Measurements from ENCODE around the gene CROCC2.

CROCC2 gene

DNA sequence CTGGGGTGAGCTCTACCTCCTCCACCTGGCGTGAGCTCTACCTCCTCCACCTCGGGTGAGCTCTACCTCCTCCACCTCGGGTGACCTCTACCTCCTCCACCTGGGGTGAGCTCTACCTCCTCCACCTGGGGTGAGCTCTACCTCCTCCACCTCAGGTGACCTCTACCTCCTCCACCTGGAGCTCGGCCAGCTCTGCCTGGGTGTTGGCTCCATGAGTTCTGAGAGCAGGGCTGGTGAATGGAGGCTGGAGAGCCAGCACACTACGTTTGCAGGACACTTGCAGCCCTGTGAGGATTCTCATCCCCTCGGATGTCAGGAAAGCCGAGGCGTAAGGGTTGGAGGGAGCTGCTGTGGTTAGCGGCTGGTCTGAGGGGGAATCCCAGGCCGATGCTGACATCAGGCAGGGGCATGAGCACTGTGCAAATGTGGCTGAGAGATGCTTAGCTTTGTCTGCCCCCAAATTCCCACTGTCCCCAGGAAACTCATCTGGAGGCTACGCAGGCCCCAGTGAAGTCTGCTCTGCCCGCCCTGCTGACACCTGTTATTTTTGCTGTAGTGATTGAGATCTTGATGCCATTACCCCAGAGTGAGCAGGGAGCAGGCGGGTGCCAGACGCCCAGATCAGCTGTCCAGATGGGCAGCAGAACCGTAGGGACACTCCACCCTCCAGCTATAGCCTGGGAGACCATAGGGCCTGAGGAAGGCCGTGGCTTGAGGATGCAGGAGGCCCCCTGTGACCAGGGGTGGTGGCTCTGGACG is 3.3 kb downstream of the CROCC2 start:
- no peak for DNase-seq

DNA sequence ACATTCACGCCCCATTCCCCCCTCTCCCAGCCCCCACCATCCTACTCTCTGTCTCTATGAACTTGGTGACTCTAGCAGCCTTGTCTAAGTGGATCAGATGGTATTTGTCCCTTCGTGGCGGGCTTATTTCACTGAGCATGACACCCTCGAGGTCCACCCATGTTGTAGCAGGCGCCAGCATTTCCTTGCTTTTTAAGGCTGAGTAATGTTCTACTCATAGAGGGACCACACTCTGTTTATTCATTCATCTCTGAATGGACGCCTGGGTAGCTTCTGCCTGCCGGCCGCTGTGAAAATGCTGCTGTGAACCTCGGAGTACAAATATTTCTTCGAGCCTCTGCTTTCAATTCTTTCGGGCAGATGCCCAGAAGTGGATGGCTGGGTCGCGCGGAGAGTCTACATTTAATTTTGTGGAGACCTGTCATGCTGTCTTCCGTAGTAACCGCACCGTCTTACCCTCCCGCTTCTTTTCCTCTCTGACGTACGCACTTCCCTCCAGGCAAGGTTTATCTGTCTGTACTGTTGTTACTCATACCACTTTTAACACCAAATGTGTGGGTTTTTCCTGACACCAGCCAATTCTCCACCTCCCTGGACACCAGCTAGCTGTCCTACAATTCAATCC is 5.6 kb downstream of the CROCC2 start:
- DNase-seq, result no peak

DNA sequence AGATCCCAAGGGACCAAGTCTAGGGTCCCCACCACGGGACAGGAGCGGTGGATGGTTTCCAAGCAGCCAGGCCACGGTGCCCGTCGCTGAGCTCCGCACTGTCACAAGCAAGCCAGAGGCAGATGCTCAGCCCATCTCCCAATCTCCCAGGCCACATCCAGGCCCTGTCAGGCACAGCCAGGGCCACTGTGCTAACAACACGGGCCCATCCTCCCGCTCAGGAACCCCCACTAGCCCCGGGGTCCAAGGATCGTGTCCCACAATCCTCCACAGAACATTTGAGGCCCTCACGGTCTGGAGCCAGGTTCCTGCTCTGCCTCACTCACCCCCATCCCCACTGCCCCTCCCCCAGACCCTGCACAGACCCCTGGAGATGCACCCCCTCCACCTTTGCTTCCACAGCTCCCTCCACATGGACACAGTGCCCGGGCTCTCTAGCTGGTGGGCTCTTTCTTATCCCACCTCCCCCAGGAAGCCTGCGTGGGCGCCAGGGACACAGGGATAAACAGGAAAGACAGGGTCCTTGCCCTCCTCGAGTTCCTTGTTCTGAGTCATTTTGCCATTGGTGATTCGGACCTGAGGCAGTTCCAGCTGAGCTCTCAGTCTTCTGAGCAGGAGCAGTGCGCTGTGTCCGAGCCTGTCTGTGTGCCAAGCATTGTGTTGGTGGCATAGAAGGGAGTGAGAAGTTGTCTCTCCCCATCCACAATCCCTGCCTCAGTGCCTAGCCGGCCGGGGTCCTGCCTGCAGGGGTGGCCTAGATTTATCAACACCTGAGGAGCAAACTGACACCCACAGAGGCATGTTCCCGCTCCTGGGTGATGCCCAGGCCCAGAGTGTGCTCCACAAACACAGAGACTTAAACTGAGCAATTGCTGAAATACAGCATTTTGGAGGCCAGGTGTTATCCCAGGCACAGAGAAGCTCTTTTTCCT is 7.0 kb downstream of the CROCC2 start:
- DNase-seq, result no peak

DNA sequence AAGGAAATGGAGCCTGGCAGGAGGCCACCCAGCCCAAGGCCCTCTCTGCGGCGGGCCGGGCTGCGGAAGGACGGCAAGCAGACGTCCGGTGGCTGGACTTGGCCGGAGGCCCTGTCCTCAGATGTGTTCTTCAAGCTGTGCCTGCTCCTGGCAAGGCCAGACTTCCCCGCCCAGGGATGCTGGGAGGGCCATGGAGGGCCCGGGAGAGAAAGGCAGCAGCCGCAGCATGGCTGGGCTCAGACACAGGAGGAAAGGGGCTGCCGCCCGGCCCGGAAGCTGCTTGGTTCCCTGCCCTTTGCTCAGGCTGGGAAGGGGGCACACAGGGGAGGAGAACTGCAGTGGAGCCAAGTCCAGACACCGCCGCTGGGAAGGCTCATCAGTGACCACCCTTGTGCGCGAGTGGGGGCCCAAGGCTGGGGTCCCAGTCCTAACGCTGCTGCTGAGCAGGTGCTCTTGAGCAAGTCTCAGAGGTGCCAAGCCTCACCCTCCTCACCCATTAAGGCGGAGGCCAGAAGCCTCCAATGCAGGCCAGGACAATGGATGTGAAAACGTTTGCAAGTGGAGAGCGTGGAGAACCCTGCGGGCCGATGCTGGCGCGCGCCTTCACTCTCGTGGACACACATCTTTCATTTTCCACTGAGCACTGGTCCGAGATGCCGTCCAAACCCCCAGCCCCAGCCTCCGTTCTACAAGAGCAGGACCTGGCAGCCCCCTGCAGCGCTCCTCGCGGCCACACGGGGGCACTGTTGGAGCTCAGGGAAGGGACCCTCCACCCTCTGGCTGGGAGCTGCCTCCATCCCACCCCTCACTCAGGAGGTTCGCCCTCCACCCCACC is 7.9 kb downstream of the CROCC2 start:
- DNase-seq, result peak; percentile 47 to 83

DNA sequence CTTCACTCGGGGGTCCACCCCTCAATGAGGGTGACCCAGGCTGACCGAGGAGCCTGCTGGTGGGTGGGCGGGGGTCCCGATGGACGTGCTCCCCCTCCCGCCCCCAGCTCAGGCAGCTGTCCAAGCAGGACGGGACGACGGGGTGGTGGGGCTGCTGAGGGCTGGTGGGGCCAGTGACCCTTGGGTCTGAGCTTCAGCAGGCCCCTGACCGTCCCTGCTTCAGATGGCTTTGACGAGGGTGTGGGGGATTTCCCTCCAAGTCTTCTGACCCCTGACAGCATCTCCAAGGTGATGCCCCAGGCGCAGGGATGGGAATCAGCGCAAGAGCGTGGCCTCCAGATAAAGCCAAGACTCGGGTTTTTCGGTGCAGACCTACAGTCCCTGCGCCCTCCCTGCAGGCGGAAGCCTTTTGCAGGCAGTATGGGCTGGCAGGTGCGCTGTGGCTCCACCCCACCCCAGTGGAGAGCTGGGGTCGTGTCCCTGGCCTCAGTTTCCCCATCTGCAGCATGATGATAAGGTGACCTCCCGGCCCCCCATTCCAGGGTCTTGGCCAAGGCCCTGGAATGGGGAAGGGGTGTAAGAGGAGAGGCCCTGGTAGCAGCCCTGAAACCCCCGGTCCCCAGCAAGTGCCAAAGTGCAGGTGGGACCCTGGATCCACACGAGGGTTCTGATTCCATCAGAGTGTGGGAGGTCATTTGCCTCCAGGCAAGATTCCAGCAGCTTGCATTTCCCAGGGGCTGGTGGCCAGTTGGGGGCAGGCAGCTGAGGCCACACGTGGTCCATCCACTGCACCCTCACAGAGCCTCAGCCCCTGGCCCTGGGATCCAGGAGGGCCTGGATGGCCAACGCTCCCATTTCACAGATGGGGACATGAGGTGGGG is 8.7 kb downstream of the CROCC2 start:
- DNase-seq, result no peak

DNA sequence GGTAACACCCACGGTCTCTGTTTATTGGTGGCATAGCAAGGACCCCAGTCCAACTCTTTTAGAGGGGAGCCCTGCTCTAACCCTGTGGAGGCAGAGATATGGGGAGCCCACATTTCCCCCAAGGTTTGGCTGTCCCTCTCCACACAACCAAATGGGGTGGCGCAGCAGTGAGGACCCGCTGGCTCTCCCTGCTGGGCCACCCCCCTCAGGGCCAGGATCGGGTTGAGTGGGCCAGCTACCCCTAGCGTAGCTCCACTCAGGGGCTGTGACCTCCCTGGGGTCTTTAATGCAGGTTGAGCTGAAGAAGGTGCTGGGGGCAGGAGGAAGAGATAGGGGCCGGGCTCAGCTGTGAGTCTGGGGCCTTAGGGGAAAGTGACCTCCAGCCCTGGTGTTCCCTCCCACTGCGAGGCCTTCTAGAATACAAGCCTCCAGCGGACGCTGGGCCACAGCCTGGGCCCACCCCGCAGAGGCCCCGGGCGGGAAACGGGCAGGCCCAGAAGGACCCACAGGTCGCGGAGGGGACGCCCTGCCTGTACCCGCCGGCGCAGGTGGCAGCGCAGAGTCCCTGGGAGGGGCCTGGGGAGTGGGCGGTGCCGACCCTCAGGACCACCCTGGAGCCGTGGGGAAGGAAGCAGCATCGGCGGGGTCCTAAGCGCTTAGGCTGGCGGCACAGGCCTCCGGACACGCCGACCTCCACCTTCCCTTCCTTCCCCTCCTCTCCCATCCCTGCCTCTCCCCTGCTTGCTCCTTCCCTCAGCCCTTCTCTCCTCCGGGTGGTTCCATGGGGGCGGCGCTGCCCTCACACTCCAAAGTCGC is 9.6 kb downstream of the CROCC2 start:
- DNase-seq, result peak in 1 of 2 experiments; percentile 29

DNA sequence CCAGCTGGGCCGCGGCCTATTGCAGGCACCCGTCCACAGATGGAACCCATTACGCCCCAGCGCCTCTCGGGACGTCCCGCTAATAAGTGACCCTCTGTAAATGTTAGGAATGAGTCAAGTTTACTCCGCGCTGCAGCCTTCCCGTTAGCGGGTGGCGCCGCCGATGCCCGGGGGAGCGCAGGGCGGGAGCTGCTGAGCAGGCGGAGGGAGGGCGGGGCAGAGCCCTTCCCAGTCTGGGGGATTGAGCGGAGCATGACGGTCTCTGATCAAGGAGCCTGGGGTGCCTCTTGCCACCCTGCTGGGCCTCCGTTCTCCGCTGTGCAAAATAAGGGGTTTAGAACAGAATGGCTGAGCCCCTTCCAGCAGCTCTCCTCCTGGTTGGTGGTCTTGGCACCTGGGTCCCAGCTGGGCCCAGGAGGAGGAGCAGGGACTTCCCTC is 10.5 kb downstream of the CROCC2 start:
- peak; percentile 35 to 78 for DNase-seq

DNA sequence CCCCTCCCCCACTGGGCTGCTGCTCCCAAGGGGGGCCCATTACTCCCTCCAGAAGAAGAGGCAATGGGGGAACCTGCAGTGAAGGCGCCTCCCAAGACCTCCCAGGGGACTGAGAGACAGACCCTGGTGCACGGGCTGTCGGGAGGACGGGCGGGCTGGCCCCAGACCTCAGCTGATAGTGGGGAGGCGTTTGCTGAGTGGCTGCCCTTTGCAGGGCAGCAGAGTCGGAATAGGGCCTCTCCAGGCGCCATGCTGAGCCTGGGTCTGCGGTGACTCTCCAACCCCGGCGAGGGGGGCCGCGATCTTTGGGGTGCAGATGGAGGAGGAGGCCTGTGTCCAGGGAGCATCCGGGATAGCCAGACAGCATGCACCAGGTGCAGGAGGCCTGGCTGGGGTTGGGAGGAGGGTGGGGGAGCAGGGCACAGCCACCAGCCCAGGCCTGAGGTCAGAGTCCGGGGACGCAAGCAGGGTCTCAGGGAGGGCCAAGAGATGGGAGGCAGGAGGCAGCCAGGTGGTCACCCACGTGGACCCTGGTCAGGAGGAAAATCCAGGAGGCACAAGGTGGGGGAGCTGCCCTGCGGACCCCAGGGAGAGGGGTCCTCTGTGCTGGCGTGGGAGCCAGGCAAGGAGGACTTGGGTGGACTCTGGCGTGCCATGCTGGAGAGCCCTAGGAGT is 11.0 kb downstream of the CROCC2 start:
- DNase-seq, result no peak

DNA sequence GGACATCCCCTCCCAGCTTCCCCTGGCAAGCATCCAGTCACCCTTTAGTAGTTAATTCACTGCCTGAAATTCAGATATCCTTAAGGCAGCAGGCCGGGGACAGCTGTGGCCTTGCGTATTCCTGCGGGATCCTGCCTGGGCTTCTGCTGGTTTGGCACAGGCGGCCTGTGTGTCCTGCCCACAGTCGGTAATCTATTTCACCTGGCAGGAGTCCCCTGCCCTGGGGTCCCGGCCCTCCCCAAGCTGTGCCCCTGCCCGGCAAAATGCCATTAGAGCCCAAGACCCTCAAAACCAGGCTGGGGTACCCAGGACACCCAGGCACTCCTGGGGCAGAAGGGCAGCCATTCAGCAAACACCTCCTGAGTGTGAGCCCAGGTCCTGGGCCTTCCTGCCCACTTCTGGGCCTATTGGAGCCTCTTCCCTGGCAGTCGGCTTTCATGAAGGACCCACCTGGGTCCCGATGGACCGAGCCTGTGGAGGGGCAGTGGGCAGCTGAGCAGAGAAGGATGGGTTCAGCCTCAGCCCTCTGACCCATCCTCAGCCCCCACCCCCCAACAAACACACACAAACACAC is 11.6 kb downstream of the CROCC2 start:
- DNase-seq, result no peak

DNA sequence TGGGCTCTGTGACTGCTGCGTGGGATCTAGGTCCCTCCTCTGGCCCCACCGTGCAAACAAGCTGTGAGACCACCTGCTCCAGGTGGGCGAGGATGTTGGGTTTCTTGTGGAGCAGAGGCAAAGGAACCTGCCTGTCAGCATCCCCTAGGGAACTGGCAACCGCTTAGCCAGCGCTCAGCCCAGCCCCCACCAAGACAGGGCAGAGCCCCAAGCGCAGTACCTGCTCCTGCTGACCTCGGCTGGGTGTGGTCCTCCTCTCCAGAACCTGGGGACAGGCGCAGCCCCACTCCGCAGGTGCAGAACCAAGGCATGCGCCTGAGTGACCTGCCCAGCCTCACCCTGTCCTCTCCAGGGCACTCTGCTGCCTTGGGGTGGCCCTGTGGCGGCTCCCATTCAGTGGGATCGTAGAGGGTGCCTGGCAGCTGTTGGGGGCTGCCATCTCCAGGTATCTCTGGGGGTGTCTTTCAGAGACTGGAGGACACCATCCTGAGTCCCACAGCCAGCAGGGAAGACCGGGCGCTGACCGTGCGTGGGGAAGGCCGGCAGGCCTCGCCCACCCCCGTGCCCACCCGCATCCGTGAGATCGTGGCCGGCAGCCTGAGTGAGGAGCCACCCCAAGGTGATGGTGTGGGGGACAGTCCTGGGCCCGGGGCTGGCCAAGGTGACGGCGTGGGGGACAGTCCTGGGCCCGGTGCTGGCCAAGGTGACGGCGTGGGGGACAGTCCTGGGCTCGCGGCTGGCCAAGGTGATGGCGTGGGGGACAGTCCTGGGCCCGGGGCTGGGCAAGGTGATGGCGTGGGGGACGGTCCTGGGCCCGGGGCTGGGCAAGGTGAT is 12.3 kb downstream of the CROCC2 start:
- peak in 1 of 2 experiments; percentile 44 for DNase-seq

DNA sequence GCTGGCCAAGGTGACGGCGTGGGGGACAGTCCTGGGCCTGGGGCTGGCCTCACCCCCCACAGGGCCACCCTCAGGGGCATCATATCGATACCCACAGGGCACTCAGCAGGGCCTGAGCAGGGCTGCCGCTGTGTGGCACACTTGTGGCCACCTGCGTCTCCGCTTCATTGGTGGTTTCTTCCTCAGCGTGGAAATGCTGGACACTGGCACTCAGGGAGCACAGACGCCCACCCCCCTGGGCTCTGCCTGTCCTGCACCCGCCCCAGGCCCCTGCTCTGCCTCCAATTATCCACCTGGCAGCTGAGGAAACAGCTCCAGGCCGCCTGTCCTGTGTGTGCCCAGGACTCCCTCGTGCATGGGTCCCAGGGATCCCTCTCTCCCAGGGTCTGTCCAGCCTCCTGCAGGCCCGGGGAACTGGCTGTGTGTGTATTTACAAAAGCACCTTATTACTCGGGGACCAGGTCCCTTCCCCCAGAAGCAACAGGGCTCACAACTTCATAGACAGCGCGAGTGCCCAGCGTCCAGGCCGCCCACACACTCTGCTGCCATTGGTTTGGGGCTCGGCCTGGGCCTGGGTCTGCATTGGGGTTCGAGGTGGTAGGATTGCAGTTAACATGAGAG is 13.1 kb downstream of the CROCC2 start:
- DNase-seq, result no peak

DNA sequence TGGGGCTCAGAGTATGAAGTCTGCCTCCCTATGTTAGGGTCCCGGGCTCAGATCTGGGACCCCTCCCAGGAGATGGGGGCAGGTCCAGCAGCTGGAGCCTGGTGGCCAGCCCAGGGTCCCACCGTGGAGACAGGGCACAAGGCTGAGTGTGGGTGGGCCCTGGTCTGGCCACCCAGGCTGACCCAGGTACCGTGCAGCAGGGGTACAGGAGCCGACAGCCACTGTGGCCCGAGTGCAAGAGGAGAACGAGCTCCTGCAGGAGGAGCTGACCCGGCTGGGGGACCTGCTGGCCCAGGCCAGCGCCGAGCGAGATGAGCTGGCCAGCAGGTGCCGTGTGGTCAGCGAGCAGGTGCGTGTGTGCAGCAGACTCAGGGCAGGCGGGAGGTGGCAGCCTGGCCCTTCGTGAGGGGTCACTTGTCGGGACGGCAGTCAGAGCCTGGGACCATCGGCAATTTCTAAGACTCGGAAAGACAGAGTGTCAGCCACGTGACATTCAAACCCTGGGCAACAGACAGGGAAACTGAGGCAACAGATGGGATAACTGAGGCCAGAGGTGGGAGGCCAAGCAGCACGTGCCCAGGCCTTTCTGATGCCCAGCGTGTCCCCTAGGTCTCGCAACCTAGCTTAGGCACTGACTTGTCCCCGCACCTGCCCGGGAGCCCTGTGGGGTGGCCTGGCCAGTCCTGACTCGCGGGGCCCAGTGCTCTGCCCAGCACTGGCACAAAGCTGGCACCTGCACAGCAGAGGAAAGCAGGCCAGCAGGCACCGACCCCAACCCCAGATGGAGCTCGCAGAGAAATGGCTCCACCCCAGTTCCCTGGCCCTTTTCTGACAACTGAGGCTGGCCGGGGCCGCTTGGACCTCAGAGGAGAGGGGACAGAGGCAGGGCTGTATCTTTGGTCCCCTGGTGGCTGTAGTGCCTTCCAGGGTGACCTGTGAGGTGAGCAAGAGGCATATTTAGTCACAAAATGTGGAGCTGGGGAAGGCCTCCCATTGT is 13.9 kb downstream of the CROCC2 start:
- no peak for DNase-seq

DNA sequence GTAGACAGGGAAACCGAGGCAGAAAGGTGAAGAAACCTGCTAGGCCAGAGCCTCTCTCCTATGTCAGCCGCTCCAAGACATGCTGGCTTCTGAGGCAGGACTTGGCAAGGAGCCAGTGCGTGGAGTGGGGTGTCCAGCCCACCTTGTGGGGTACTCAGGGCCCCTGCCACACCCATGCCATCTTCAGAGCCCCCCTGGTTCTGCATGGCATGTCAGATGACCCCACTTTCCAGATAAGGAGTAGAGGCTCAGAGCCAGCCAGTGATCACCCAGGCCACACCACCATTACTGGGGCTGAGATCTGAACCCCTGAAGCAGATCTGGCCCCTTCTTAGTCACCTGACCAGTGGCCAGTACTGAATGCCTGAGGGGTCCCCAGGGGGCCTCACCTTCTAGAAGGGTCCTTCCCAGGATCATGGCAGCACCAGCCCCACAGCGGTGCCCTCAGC is 14.7 kb downstream of the CROCC2 start:
- no peak for DNase-seq

DNA sequence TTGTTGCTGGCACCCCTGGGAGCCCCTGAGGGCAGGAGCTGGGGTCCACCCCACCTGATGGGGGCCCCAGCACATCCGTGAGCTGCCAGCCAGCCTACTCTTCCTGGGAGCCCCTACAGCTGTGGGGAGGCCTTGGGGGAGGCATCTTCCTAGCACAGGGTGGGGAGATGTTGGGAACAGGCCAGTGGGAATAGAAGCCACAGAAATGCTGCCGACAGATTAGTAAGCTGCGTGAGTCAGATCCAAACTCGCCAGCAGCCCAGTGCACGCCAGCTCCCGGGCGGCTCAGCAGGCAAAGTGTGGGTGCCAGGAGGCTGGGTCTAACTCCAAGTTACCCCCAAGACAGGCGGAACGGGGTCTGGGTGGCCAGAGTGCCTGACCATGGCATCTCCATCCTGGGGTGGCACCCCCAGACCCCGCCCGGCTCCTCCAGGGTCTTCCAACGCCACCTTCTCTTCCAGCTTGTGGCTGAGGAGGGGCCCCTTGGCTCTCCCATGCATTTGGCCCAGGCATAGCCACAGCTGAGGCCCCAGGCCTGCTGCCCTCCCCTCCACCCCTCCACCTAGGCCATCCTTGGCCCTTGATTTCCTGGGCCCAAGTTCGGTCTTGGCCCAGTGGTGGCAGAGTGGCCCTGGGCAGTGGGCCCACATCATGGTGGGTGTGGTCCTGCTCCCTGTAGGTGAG is 15.3 kb downstream of the CROCC2 start:
- DNase-seq, result no peak

DNA sequence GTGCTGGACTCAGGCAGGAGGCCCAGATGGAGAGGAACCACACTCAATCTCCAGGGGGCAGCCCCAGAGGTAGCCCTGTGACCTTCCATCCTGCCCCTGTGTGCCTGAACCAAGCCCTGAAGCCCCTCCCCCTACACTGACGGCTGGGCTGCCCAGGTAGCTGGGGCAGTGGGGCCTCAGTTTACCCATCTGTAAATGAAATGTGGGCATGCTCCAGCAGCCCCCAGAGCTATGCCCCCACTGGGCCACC is 15.8 kb downstream of the CROCC2 start:
- DNase-seq, result no peak

DNA sequence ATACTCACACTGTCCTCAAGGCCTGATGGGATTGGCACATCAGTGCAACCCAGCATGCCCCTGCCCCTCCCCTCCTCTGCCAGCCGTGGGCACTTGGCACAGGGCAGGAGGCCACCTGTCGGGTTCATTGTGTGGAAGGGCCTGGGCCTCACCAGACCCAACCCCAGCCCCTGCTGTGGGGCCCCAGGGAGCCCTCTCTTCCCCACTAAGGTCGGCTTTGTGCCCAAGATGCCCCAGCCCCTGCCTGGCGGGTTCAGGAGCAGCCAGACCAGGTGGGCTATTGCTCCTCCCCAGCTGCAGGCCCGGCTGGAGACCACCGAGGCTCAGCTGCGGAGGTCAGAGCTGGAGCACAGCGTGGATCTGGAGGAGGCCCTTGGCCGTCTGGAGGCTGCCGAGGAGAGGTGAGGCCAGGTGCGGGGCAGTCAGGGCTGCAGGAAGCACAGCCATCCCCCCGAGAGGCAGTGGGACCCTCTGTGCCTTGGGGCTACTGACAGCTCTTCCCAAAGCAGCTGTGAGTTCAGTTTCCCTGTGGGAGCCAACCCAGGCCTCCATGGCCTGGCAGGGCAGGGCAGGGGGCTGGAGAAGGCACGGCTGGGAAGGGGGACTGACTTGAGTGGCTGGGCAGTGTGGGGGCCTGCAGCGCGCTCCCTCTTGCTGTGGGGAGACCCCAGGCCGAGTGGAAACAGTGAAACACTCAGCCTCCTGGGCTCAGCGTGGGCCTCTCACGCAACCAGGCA is 16.3 kb downstream of the CROCC2 start:
- no peak for DNase-seq

All from NCI-H526 (cell line).